Neural progenitor cell (in vitro differentiated cells): ENCODE results near the gene IFT122. TPM values are rescaled to one million over a fixed set of nuclear protein-coding genes. Genes with fewer than 3 reads are reported as not detected.

Experiments
- DNase-seq: peaks from one replicate; pipeline ENCODE4 v3.0.0-alpha.2; 2016; ENCODE audit warnings: low spot score
- H2AFZ ChIP-seq: fragments of 200-600 bp; sonication (generic); replicated peaks from 2 replicates; pipeline ENCODE4 v1.6.1; 2016; ENCODE audit warnings: antibody characterized with exemption
- H3F3A ChIP-seq: fragments of 200-600 bp; sonication (generic); 2 replicates; pipeline ENCODE4 v1.6.1; 2016; ENCODE audit warnings: antibody characterized with exemption, low read depth
- H3K27ac ChIP-seq: fragments of 200-600 bp; sonication (generic); 2 replicates; pipeline ENCODE4 v1.5.1; 2016; ENCODE audit warnings: mild to moderate bottlenecking
- H3K27me3 ChIP-seq: fragments of 200-600 bp; sonication (generic); 2 replicates; pipeline ENCODE4 v1.6.1; 2016; ENCODE audit warnings: mild to moderate bottlenecking, moderate library complexity
- H3K36me3 ChIP-seq: fragments of 200-600 bp; sonication (generic); 2 replicates; pipeline ENCODE4 v1.5.1; 2016
- H3K4me1 ChIP-seq: fragments of 200-600 bp; sonication (generic); 2 replicates; pipeline ENCODE4 v1.6.1; 2016; ENCODE audit warnings: mixed run types
- H3K4me2 ChIP-seq: fragments of 200-600 bp; sonication (generic); 2 replicates; pipeline ENCODE4 v1.6.1; 2016
- H3K4me3 ChIP-seq: fragments of 200-600 bp; sonication (generic); 2 replicates; pipeline ENCODE4 v1.5.1; 2016
- H3K79me2 ChIP-seq: fragments of 200-600 bp; sonication (generic); 2 replicates; pipeline ENCODE4 v1.6.1; 2016; ENCODE audit warnings: low read depth
- H3K9ac ChIP-seq: fragments of 200-600 bp; sonication (generic); 2 replicates; pipeline ENCODE4 v1.6.1; 2016
- H3K9me3 ChIP-seq: fragments of 200-600 bp; sonication (generic); 2 replicates; pipeline ENCODE4 v1.5.1; 2016; ENCODE audit warnings: low read depth
- H4K20me1 ChIP-seq: fragments of 200-600 bp; sonication (generic); 2 replicates; pipeline ENCODE4 v1.6.1; 2016; ENCODE audit warnings: low read depth
- H3K27ac Mint-ChIP-seq: 3 replicates; pipeline ENCODE4 v1.8.0; 2021; ENCODE audit warnings: mixed read lengths
- H3K27me3 Mint-ChIP-seq: 2 replicates; pipeline ENCODE4 v1.8.0; 2022; ENCODE audit warnings: low read depth, mild to moderate bottlenecking, inconsistent platforms, moderate library complexity, mixed read lengths; ENCODE audit not compliant: insufficient read depth
- H3K36me3 Mint-ChIP-seq: 3 replicates; pipeline ENCODE4 v1.8.0; 2021; ENCODE audit warnings: mixed read lengths
- H3K4me1 Mint-ChIP-seq: 3 replicates; pipeline ENCODE4 v1.8.0; 2021; ENCODE audit warnings: mixed read lengths
- H3K4me3 Mint-ChIP-seq: 3 replicates; pipeline ENCODE4 v1.8.0; 2021; ENCODE audit warnings: mild to moderate bottlenecking, moderate library complexity, mixed read lengths
- H3K9me3 Mint-ChIP-seq: 3 replicates; pipeline ENCODE4 v1.8.0; 2020; ENCODE audit warnings: mixed read lengths
- EZH2 ChIP-seq: fragments of 200-600 bp; sonication (generic); IDR thresholded peaks from 2 replicates; pipeline ENCODE4 v1.6.1; 2017; ENCODE audit warnings: antibody characterized with exemption, mild to moderate bottlenecking, moderate library complexity
- EZH2phosphoT487 ChIP-seq: fragments of 200-600 bp; sonication (generic); IDR thresholded peaks from 2 replicates; pipeline ENCODE4 v1.6.1; 2017; ENCODE audit warnings: antibody characterized with exemption
- total RNA-seq: library from RNA; depleted of rRNA; stranded (reverse); fragments of >200 nt; gene quantifications from 2 replicates; pipeline ENCODE4 v1.2.3, GENCODE V29; 2015; ENCODE audit warnings: low replicate concordance
- TF ChIP-seq, protein P1 (sequence below): fragments of 200-600 bp; sonication (generic); IDR thresholded peaks from 2 replicates; pipeline ENCODE4 v1.5.1; 2017; ENCODE audit warnings: antibody characterized with exemption, mild to moderate bottlenecking

The IFT122 gene
- total RNA-seq, 1 donor from 2014 or later: 48.0 TPM

GRCh38 chr3:129432036-129432435 is 8.0 kb upstream of the IFT122 start:
- H3K9ac ChIP-seq: no peak overlapping the region
- H3K4me3 Mint-ChIP-seq: no peak overlapping the region
- peaks cover 35% of the 10 kb centered on the region for H3K4me1 Mint-ChIP-seq
- TF ChIP-seq EZH2phosphoT487 (no peak), EZH2 (no peak)
- TF ChIP-seq, protein P1, sequence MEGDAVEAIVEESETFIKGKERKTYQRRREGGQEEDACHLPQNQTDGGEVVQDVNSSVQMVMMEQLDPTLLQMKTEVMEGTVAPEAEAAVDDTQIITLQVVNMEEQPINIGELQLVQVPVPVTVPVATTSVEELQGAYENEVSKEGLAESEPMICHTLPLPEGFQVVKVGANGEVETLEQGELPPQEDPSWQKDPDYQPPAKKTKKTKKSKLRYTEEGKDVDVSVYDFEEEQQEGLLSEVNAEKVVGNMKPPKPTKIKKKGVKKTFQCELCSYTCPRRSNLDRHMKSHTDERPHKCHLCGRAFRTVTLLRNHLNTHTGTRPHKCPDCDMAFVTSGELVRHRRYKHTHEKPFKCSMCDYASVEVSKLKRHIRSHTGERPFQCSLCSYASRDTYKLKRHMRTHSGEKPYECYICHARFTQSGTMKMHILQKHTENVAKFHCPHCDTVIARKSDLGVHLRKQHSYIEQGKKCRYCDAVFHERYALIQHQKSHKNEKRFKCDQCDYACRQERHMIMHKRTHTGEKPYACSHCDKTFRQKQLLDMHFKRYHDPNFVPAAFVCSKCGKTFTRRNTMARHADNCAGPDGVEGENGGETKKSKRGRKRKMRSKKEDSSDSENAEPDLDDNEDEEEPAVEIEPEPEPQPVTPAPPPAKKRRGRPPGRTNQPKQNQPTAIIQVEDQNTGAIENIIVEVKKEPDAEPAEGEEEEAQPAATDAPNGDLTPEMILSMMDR: no peak
- H3K27me3 Mint-ChIP-seq: peaks cover 7% of the 10 kb centered on the region
- H3K36me3 ChIP-seq: peaks cover 21% of the 10 kb centered on the region
- H3K27ac Mint-ChIP-seq: no peak overlapping the region
- H3K27ac ChIP-seq: no peak overlapping the region
- no peaks in the 10 kb centered on the region for H3K9me3 Mint-ChIP-seq
- H3F3A ChIP-seq: peaks cover 38% of the 10 kb centered on the region
- H2AFZ ChIP-seq: no peak overlapping the region
- peaks cover 13% of the 10 kb centered on the region for H3K27me3 ChIP-seq
- H3K4me3 ChIP-seq: no peak overlapping the region
- DNase-seq: no peak
- H3K9me3 ChIP-seq: no peaks in the 10 kb centered on the region
- H4K20me1 ChIP-seq: no peaks in the 10 kb centered on the region
- H3K4me1 ChIP-seq: peaks cover 10% of the 10 kb centered on the region
- H3K79me2 ChIP-seq: peaks cover 19% of the 10 kb centered on the region
- H3K4me2 ChIP-seq: no peak overlapping the region
- peaks cover 27% of the 10 kb centered on the region for H3K36me3 Mint-ChIP-seq

- peaks cover 3% of the 10 kb centered on the region for H3K27me3 Mint-ChIP-seq
- no peaks in the 10 kb centered on the region for H3K9me3 ChIP-seq
- H3K36me3 Mint-ChIP-seq: peaks cover 30% of the 10 kb centered on the region
Observed at GRCh38 chr3:129432671-129433070, 7.4 kb upstream of the IFT122 start.

GRCh38 chr3:129433565-129433964 is 6.5 kb upstream of the IFT122 start:
- H3K4me1 ChIP-seq: peaks cover 12% of the 10 kb centered on the region
- Mint-ChIP-seq H3K9me3 (no peaks in the 10 kb centered on the region), H3K27ac (no peak overlapping the region), H3K4me3 (no peak overlapping the region), H3K27me3 (peaks cover 5% of the 10 kb centered on the region), H3K4me1 (peaks cover 29% of the 10 kb centered on the region), H3K36me3 (peaks cover 34% of the 10 kb centered on the region)
- H3K4me2 ChIP-seq: no peak overlapping the region
- H3K27me3 ChIP-seq: no peaks in the 10 kb centered on the region
- peaks cover 34% of the 10 kb centered on the region for H3F3A ChIP-seq
- H2AFZ ChIP-seq: no peak overlapping the region
- peaks cover 34% of the 10 kb centered on the region for H3K79me2 ChIP-seq
- DNase-seq: no peak
- H3K9me3 ChIP-seq: no peaks in the 10 kb centered on the region
- no peak overlapping the region for H3K27ac ChIP-seq
- H3K36me3 ChIP-seq: peaks cover 26% of the 10 kb centered on the region
- no peak overlapping the region for H3K4me3 ChIP-seq
- no peak overlapping the region for H3K9ac ChIP-seq
- no peaks in the 10 kb centered on the region for H4K20me1 ChIP-seq
- no peak for TF ChIP-seq EZH2phosphoT487
- TF ChIP-seq EZH2: no peak
- TF ChIP-seq, protein P1: no peak

More at GRCh38 chr3:129432671-129433070, 7.4 kb upstream of the IFT122 start:
- no peaks in the 10 kb centered on the region for H3K9me3 Mint-ChIP-seq
- H3K4me3 ChIP-seq: no peak overlapping the region
- H4K20me1 ChIP-seq: no peaks in the 10 kb centered on the region
- peaks cover 7% of the 10 kb centered on the region for H3K27me3 ChIP-seq
- H3K4me1 ChIP-seq: peaks cover 10% of the 10 kb centered on the region
- peaks cover 25% of the 10 kb centered on the region for H3K79me2 ChIP-seq
- H2AFZ ChIP-seq: no peak overlapping the region
- H3K9ac ChIP-seq: no peak overlapping the region
- peaks cover 30% of the 10 kb centered on the region for H3K4me1 Mint-ChIP-seq
- H3K4me2 ChIP-seq: no peak overlapping the region
- DNase-seq: no peak
- peaks cover 35% of the 10 kb centered on the region for H3F3A ChIP-seq
- no peak overlapping the region for H3K4me3 Mint-ChIP-seq
- no peak overlapping the region for H3K27ac Mint-ChIP-seq
- no peak for TF ChIP-seq EZH2
- TF ChIP-seq, protein P1: no peak
- TF ChIP-seq EZH2phosphoT487: no peak
- peaks cover 26% of the 10 kb centered on the region for H3K36me3 ChIP-seq
- H3K27ac ChIP-seq: no peak overlapping the region
